Body of pancreas (tissue), 4 donors: ENCODE measurements around the gene ZFYVE9. TPM values are rescaled to one million over a fixed set of nuclear protein-coding genes. Genes with fewer than 3 reads are reported as not detected.

ENCODE experiments used
- ATAC-seq: fragments of 150-250 bp; one replicate; pipeline ENCODE4 v1.9.1; 2016
- DNase-seq, 4 donors: peaks; one replicate each; pipeline ENCODE4 v3.0.0-alpha.2; 2019
- H3K27ac ChIP-seq, 4 donors: fragments of 200-600 bp; sonication (generic); 1 replicate in 3 of 4; 2 replicates in 1 of 4; pipeline versions ENCODE4 v1.5.1 to v1.6.1; 2016 to 2019; ENCODE audit warnings: mild to moderate bottlenecking in 1 of 4, mixed read lengths in 1 of 4, moderate library complexity in 1 of 4
- H3K27me3 ChIP-seq, 2 donors: fragments of 200-600 bp; sonication (generic); one replicate each; pipeline ENCODE4 v1.6.0; 2016; ENCODE audit warnings: mild to moderate bottlenecking in 1 of 2
- H3K36me3 ChIP-seq, 2 donors: fragments of 200-600 bp; sonication (generic); replicated peaks in 1 of 2; 2 replicates each; pipeline ENCODE4 v1.5.1; 2016; ENCODE audit warnings: low read depth in 2 of 2; ENCODE audit not compliant: insufficient read depth in 1 of 2
- H3K4me1 ChIP-seq: fragments of 200-600 bp; sonication (generic); one replicate; pipeline ENCODE4 v1.6.0; 2016
- H3K4me3 ChIP-seq, 2 donors: fragments of 200-600 bp; sonication (generic); 1 replicate in 1 of 2; 2 replicates in 1 of 2; pipeline ENCODE4 v1.5.1; 2016 to 2019
- H3K9me3 ChIP-seq, 3 donors: fragments of 200-600 bp; sonication (generic); 1 replicate in 2 of 3; 2 replicates in 1 of 3; pipeline ENCODE4 v1.5.1; 2016
- CTCF ChIP-seq, 7 experiments: fragments of 450-650 bp in 4 of 7; fragments of 200-600 bp in 3 of 7; sonication (generic) in 3 of 7; IDR thresholded peaks; one replicate each; pipeline ENCODE4 v1.5.1; 2016 to 2019; ENCODE audit warnings: antibody characterized with exemption in 7 of 7
- POLR2A ChIP-seq, 3 donors: fragments of 450-650 bp; IDR thresholded peaks; one replicate each; pipeline ENCODE4 v1.6.1; 2016; ENCODE audit warnings: antibody characterized with exemption in 3 of 3, mild to moderate bottlenecking in 2 of 3
- WGBS, 2 donors: methylation state at CpG; one replicate each; pipeline ENCODE4 v1.1.5; 2017; 5-methylcytosine and 5-hydroxymethylcytosine counted together
- intact Hi-C: fragments of 100-400 bp; cut with DNase I; formaldehyde crosslinking; loops from one replicate; pipeline ENCODE4 v1.15.1; 2023
- total RNA-seq, 2 donors: library from RNA; depleted of rRNA; stranded (reverse); fragments of >200 nt; gene quantifications; one replicate each; pipeline ENCODE4 v1.1.0, GENCODE V29; 2016

ZFYVE9 gene
- total RNA-seq, 2 donors from 2014 or later: 21.5 to 23.4 TPM

GRCh38 chr1:52334906-52335528 lies 193.1 kb downstream of the ZFYVE9 start:
- intact Hi-C loops: no loop called here
- ATAC-seq: no peak
- TF ChIP-seq POLR2A (IDR thresholded peaks at IDR 0.05) (no peak), CTCF (IDR thresholded peaks at IDR 0.05) (no peak)
- DNase-seq: no peak
- no peaks in the 10 kb centered on the region for H3K4me1 ChIP-seq
- no peak overlapping the region for H3K27ac ChIP-seq
- H3K4me3 ChIP-seq: no peak overlapping the region
- peaks cover 0 to 2% of the 10 kb centered on the region in 2 donors for H3K36me3 ChIP-seq
- 84 to 85% methylated on average over 3 of the region's 3 CpGs for WGBS, 2 donors
- H3K27me3 ChIP-seq: no peaks in the 10 kb centered on the region
- H3K9me3 ChIP-seq: no peaks in the 10 kb centered on the region

DNA sequence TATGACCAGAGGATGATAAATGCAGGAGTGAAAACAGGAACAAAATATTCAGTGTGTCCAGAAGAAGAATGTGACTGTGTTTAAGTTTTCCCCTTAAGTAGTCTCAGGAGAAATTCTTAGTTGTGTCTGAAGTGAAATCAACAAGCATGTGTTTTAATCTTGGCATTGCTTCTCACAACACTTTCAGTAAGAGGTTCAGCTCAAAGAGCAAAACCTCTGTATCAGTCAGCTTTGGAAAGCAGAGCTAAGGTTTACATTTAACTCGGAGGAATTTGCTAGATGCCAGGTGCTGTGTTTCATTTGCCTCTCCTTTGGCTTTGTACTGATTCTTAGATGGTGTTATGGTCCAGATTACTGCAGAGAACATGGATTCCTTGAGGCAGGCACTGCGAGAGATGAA lies 195.6 kb downstream of the ZFYVE9 start:
- H3K27me3 ChIP-seq: no peaks in the 10 kb centered on the region
- intact Hi-C loops: no loop called here
- no peaks in the 10 kb centered on the region for H3K4me1 ChIP-seq
- H3K36me3 ChIP-seq: peaks cover 0 to 2% of the 10 kb centered on the region in 2 donors
- DNase-seq: no peak
- TF ChIP-seq CTCF (IDR thresholded peaks at IDR 0.05) (no peak), POLR2A (IDR thresholded peaks at IDR 0.05) (no peak)
- H3K9me3 ChIP-seq: no peaks in the 10 kb centered on the region
- WGBS, 2 donors: 61 to 64% methylated on average over 2 of the region's 2 CpGs
- H3K4me3 ChIP-seq: no peak overlapping the region
- ATAC-seq: no peak
- H3K27ac ChIP-seq: no peak overlapping the region

DNA sequence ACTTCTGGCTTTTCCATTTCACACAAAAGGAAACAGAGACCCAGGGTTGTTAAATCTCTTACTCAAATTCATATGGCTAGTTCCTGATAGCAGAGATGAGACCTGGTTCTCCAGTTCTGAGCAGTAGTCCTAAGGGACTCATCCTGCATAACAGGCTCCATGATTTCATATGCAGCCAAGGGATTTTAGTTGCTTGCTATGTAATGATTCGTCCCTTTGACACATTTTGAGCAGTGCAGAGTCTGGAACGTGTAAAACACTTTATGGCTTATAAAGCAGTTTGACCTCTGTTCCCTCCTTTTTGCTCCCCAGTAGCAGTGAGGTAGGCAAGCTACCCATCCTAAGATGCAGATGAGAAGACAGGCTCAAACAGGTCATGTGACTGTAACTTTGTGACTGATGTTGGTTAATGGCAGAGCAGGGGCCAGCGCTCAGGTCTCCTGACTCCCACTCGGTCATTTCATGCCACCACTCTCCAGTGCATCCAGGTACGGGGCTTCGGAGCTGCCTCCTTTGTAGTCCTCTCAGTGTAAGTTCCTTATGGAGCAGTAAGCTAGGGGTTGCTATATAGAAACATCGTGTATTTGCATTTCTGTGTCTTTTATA lies 199.9 kb downstream of the ZFYVE9 start:
- WGBS, 2 donors: 76 to 100% methylated on average over 5 to 7 of the region's 7 CpGs
- no peaks in the 10 kb centered on the region for H3K9me3 ChIP-seq
- no peak overlapping the region for H3K4me3 ChIP-seq
- ATAC-seq (no peak), DNase-seq (no peak)
- H3K36me3 ChIP-seq: no peaks in the 10 kb centered on the region
- no peak overlapping the region for H3K27ac ChIP-seq
- no peaks in the 10 kb centered on the region for H3K4me1 ChIP-seq
- intact Hi-C loops: no loop called here
- no peak for TF ChIP-seq CTCF (IDR thresholded peaks at IDR 0.05)
- no peak for TF ChIP-seq POLR2A (IDR thresholded peaks at IDR 0.05)
- no peaks in the 10 kb centered on the region for H3K27me3 ChIP-seq

DNA sequence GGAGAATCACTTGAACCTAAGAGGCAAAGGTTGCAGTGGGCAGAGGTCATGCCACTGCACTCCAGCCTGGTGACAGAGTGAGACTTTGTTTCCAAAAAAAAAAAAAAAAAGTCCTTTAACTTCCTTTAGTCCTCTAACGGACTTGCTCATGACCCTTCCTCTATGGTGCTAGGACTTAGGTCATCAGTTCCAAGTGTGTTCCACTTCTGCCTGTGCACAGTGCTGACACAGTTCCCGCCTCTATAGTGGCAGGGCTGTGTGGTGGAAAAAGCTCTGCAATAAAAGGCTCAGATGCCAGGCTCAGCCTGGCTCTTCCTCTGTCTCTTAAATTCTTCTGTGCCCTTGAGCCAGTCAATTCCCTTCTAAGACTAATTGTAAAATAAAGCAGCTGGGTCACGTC lies 202.1 kb downstream of the ZFYVE9 start:
- ATAC-seq (no peak), DNase-seq (no peak)
- TF ChIP-seq CTCF (IDR thresholded peaks at IDR 0.05) (no peak), POLR2A (IDR thresholded peaks at IDR 0.05) (no peak)
- intact Hi-C loops: no loop called here
- no peaks in the 10 kb centered on the region for H3K36me3 ChIP-seq
- no peaks in the 10 kb centered on the region for H3K27me3 ChIP-seq
- H3K4me1 ChIP-seq: no peaks in the 10 kb centered on the region
- H3K9me3 ChIP-seq: no peaks in the 10 kb centered on the region
- WGBS, 2 donors: 86 to 89% methylated on average over 3 of the region's 3 CpGs
- H3K27ac ChIP-seq: no peak overlapping the region
- no peak overlapping the region for H3K4me3 ChIP-seq

DNA sequence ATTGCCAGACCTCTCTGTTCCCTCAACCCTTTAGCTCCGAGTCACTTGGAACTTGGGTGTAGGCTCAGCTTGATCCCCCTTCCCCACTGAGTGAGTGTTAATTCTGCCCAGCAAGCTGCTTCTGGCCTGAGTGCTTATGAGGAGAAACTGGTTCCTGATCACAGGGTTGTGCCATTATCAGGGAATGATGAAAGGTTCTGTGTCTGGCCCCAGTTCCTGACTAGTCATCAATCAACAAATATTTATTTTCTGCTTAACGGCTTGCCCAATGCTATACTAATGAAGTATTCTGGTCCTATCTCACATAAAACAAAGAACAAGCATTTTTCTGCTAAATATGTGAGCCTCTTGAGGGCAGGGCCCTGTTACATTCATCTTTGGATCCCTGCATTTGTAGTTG lies 203.4 kb downstream of the ZFYVE9 start:
- no peaks in the 10 kb centered on the region for H3K27me3 ChIP-seq
- ATAC-seq: no peak
- TF ChIP-seq POLR2A (IDR thresholded peaks at IDR 0.05) (no peak), CTCF (IDR thresholded peaks at IDR 0.05) (no peak)
- H3K4me3 ChIP-seq: no peak overlapping the region
- no peaks in the 10 kb centered on the region for H3K4me1 ChIP-seq
- DNase-seq: no peak
- H3K27ac ChIP-seq: no peak overlapping the region
- WGBS, 2 donors: 40 to 46% methylated on average over 2 of the region's 2 CpGs
- intact Hi-C loops: no loop called here
- no peaks in the 10 kb centered on the region for H3K9me3 ChIP-seq
- no peaks in the 10 kb centered on the region for H3K36me3 ChIP-seq
